ENCODE measurements around the gene ICOS.
"Not testable (repeated sequence)": the region's sequence is repeated elsewhere in the genome, so short reads cannot be mapped to it uniquely, and the experiment has no call there.

ICOS gene

GRCh38 chr2:203918264-203918663, 18.3 kb upstream of the ICOS start:
- no peak for DNase-seq (ENCODE audit: low read depth in 2 of 2)

DNA sequence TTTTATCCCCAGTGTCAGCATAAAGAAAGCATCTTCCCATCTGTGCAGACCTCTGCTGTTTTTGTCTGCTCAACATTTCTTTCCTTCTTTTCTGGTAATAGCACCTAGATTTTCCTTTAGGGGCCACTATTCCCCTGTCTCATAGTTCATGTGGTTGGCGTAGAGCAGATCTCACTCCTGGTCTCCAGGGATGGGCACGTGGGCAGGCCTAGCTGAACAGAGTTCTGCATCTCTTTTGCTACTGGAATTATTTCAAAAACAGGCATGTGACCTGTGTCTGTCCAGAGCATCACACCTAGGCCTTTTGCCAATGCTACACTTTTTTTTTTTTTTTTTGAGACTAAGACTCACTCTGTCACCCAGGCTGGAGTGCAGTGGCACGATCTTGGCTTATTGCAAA, 17.7 kb upstream of the ICOS start:
- DNase-seq (ENCODE audit: low read depth in 2 of 2) = no peak

DNA sequence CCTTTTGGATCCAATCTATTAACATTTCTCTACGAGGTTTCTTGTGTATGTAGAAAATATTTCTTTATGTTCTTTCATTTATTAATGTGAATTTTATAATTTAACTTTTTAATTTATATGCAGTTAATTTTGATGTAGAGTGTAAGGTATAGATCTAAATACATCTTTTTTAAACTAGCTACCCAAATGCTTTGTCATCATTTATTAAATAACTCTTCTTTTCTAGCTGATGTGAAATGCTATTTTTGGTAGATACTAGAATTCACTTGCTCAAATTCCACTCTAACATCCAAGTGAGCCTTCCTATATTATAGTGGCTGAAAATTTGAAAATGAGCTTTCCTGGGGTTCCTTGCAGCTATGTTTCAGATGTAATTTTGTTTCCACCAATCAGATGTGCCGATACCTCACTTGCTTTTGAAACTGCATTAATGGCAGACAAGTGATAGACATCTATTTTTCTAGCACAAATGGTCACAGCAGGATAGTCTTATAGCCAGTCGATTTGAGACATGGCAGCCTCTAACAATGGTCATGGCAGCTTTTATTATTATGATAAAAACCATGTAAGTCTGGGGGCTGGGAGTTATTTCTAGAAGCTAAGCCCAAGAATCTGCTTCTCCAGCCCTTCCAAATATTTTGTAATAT, 10.9 kb upstream of the ICOS start:
- no peak for DNase-seq (ENCODE audit: low read depth in 2 of 2)

DNA sequence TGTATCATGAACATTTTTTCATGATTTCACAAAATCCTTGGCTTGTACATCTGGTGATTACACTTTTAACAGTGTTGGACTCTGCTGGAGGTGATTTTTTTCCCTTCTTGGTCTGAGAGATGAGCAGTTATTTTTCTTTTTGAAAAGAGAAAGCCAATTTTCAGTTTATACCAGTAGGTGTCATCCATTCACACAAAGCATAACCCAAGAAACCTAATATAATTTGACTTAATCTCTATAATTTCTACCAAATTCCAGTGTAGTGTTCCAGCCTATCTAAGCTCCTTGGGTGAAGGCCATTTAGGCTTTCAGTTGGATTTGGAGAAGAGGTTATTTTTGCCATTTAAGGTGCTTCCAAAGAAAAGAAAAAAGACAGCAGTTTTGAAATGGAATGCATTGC, 7.7 kb upstream of the ICOS start:
- DNase-seq (ENCODE audit: low read depth in 2 of 2) = no peak

GRCh38 chr2:203931262-203931661, 5.3 kb upstream of the ICOS start:
- not testable (repeated sequence) for DNase-seq (ENCODE audit: low read depth in 2 of 2)

DNA sequence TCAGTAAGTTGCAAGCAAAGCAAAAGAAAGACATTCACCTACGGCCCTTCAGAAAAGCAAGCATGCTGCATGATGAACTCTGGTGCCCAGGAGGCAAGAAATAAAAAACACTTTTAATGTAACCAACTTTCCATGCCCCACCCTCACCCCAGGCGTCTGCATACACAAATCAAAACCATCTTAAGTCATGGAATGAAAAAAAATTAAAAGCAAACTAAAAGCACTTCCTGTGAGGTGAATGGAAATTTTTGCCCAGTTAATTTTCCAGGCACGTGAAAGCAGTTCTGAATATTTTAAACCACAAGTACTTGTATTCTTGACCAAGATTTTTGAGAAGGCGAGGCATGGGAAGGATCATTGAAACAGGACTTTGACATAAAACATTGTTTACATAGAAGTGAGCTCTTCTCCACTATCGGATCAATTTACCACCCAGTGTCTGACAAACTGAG, 2.5 kb upstream of the ICOS start:
- peak in 1 of 2 donors; percentile 26 for DNase-seq (ENCODE audit: low read depth in 2 of 2)

- DNase-seq (ENCODE audit: low read depth in 2 of 2) = no peak
Measured at GRCh38 chr2:203934711-203935438, 1.7 kb upstream of the ICOS start.

DNA sequence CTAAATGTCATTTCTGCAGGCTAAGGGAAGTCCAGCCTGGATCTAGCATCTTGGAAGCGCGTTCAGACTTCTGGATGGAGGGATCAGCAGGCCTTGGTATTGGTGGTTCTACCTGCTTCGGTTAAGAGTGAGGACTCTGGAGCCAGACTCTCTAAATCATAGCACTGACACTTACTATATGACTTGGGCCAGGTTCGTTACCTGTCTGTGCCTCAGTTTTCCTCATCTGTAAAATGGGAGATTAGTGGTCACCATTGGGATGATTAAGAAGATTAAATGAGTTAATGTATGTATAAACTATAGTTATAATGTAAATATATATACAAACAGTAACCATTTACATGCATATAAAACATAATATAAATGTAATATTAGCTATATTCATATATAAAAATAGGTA, 995 bp upstream of the ICOS start:
- DNase-seq (ENCODE audit: low read depth in 2 of 2) = no peak

GRCh38 chr2:203936949-203937348, 386 bp downstream of the ICOS start:
- DNase-seq (ENCODE audit: low read depth in 2 of 2) = no peak

GRCh38 chr2:203937788-203938187, 1.2 kb downstream of the ICOS start:
- no peak for DNase-seq (ENCODE audit: low read depth in 2 of 2)

- no peak for DNase-seq (ENCODE audit: low read depth in 2 of 2)
Measured at GRCh38 chr2:203940039-203940438, 3.5 kb downstream of the ICOS start.

DNA sequence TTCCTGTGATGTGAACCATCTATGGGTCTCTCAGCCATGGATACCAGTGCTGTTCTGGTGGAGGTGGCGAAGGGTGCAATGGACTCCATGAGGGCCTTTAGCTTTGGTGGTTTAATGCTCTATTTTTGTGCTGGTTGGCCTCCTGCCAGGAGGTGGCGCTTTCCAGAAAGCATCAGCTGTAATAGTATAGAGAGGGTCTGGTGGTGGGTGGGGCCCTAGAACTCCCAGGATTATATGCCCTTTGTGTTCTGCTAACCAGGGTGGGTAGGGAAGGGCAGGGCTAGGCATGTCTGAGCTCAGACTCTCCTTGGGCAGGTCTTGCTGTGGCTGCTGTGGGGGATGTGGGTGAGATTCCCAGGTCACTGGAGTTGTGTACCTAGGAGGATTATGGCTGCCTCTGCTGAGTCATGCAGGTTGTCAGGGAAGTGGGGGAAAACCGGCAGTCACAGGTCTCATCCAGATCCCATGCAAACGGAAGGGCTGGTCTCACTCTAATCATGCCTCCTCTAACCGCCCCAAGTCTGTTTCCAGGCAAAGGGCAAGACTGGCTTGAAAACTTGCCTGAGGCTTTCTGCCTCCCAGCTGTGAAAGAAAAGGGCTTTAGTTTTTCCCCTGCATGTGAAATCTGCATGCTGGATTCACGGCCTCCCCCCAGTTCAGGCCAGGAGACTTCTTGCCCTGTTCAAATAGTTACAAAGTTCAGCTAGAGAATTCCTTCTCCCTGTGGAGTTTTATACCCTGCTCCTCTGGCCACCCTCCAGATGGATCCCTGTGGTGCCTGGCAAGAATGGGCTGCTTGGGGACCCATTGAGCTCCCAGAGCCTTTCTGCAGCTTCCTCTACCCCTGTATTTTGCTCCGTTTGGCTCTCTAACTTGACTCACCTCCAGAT, 7.2 kb downstream of the ICOS start:
- DNase-seq (ENCODE audit: low read depth in 2 of 2) = not testable (repeated sequence)

GRCh38 chr2:203948733-203949132, 12.2 kb downstream of the ICOS start:
- DNase-seq (ENCODE audit: low read depth in 2 of 2) = no peak

- DNase-seq (ENCODE audit: low read depth in 2 of 2) = no peak
Measured at GRCh38 chr2:203949228-203949627, 12.7 kb downstream of the ICOS start.

DNA sequence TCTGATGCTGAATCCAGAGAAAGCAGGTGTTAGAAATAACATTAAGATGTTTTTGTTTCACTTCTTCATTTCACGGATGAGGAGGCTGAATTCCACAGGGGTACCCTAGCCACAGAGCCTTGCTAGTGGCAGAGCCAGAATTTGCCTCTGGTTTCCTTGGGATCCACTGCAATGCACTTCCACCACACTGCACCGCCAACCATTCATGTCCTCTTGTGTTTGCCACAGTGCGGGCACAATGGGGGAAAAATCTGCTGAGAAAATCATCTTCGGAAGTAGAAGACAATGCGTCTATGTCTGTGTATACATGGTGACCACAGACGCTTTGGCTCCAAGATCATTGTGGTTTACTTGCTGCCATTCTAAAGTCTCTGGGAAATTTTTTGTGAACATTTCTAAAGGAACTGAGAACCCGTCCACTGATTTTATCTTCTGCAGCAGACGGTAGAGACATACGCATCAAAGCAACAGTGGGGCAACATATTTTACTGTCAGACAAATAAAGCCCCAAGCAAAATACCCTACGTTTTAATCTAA, 14.9 kb downstream of the ICOS start:
- no peak for DNase-seq (ENCODE audit: low read depth in 2 of 2)

DNA sequence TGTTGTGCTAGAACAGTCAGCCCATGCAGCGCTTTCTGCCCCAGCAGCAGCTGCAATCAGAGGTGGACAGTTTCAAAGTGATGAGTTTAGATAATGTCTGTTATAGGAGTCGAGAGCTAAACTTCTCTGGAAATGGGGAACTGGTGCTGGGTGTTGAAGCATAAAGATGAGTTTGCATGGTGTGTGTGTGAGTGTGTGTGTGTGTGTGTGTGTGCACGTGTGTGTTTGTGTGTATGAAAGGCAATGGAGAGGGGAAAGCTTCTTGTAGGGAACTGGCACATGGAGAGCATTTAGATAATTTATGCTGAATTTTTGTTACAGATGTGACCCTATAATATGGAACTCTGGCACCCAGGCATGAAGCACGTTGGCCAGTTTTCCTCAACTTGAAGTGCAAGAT, 22.7 kb downstream of the ICOS start:
- DNase-seq (ENCODE audit: low read depth in 2 of 2) = no peak

DNA sequence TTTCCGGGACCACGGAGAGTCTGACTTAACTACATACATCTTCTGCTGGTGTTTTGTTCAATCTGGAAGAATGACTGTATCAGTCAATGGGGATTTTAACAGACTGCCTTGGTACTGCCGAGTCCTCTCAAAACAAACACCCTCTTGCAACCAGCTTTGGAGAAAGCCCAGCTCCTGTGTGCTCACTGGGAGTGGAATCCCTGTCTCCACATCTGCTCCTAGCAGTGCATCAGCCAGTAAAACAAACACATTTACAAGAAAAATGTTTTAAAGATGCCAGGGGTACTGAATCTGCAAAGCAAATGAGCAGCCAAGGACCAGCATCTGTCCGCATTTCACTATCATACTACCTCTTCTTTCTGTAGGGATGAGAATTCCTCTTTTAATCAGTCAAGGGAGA, 23.1 kb downstream of the ICOS start:
- DNase-seq (ENCODE audit: low read depth in 2 of 2) = no peak

- no peak for DNase-seq (ENCODE audit: low read depth in 2 of 2)
Measured at GRCh38 chr2:203960811-203961210, 24.2 kb downstream of the ICOS start.

DNA sequence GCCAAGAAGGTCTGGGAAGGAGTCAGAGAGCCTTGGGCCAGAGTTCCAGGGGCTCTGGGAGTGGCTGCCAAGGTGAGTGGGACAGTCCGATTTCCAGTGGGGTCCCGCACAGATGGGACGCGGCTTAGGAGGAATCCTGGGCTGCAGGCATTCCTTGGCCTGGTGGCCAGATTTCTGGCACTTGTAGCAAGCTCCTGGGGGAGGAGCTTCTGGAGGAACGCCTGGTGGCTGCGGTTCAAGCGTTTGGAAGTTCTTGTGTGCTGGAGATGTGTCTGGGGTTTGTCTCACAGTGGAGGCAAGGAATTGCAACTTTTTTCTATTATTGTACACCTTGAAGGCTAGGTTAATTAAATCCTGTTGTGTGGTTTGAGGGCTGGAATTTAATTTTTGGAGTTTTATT, 28.6 kb downstream of the ICOS start:
- DNase-seq (ENCODE audit: low read depth in 2 of 2) = not testable (repeated sequence)

- DNase-seq (ENCODE audit: low read depth in 2 of 2) = no peak
Measured at GRCh38 chr2:203971251-203971650, 34.7 kb downstream of the ICOS start.

DNA sequence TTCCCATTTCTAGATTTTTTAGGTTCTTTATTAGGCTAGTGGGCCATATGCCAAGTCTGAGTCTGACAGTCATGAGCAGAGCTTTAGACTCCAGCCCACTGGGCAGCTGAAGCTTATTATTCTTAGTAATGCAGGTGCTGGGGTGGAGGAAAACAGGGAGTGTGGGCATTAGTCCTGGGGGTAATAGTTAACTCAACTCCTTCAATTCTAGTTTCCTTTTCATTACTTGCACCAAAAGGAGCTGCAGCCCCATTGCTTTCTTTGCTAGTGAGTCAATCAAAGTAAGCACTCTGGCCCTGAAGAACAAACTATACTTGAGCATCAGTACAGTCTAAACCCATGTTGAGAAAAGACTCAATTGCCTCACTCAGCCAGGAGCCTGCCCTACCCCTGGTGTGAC, 35.5 kb downstream of the ICOS start:
- DNase-seq (ENCODE audit: low read depth in 2 of 2) = no peak

GRCh38 chr2:203973000-203973399, 36.4 kb downstream of the ICOS start:
- DNase-seq (ENCODE audit: low read depth in 2 of 2) = no peak
